Activated naive CD4-positive, alpha-beta T cell treated with anti-CD3 and anti-CD28 coated beads, Interleukin-2, amount 10 ng/mL, durations not matched to agents 7 days and 5 days (primary cell): ENCODE measurements around the gene ZNF710.
"Not testable (repeated sequence)": the region's sequence is repeated elsewhere in the genome, so short reads cannot be mapped to it uniquely, and the experiment has no call there.

Source experiments
- CTCF ChIA-PET: fragments of 350-600 bp; sonication (Branson Sonifier 250); formaldehyde crosslinking; loops from one replicate; lab custom pipeline; 2021; ENCODE audit warnings: antibody characterized with exemption; lab: Charles Lee
- DNase-seq: peaks from one replicate; pipeline ENCODE4 v3.0.0-alpha.2; 2020
- H3K27ac Mint-ChIP-seq: one replicate; pipeline ENCODE4 v1.8.0; 2021; ENCODE audit warnings: mild to moderate bottlenecking, moderate library complexity, mixed read lengths
- H3K27me3 Mint-ChIP-seq: one replicate; pipeline ENCODE4 v1.8.0; 2021; ENCODE audit warnings: mild to moderate bottlenecking, mixed read lengths
- H3K36me3 Mint-ChIP-seq: one replicate; pipeline ENCODE4 v1.8.0; 2021; ENCODE audit warnings: mixed read lengths
- H3K4me1 Mint-ChIP-seq: one replicate; pipeline ENCODE4 v1.8.0; 2021; ENCODE audit warnings: mixed read lengths
- H3K4me3 Mint-ChIP-seq: one replicate; pipeline ENCODE4 v1.8.0; 2021; ENCODE audit warnings: mild to moderate bottlenecking, moderate library complexity, mixed read lengths
- H3K9me3 Mint-ChIP-seq: one replicate; pipeline ENCODE4 v1.8.0; 2021; ENCODE audit warnings: mixed read lengths

Gene ZNF710

GRCh38 chr15:90058308-90058707, 57.2 kb downstream of the ZNF710 start:
- H3K36me3 Mint-ChIP-seq: peaks cover 3% of the 10 kb centered on the region
- DNase-seq: no peak
- H3K4me3 Mint-ChIP-seq: no peak overlapping the region
- no peaks in the 10 kb centered on the region for H3K9me3 Mint-ChIP-seq
- H3K27ac Mint-ChIP-seq: no peak overlapping the region
- peaks cover 46% of the 10 kb centered on the region for H3K4me1 Mint-ChIP-seq
- H3K27me3 Mint-ChIP-seq: no peaks in the 10 kb centered on the region
- CTCF ChIA-PET: no interaction called here

GRCh38 chr15:90058775-90059174, 57.7 kb downstream of the ZNF710 start:
- H3K9me3 Mint-ChIP-seq: no peaks in the 10 kb centered on the region
- CTCF ChIA-PET: no interaction called here
- no peak for DNase-seq
- peaks cover 49% of the 10 kb centered on the region for H3K4me1 Mint-ChIP-seq
- H3K36me3 Mint-ChIP-seq: peaks cover 3% of the 10 kb centered on the region
- no peaks in the 10 kb centered on the region for H3K27me3 Mint-ChIP-seq
- H3K27ac Mint-ChIP-seq: peak overlapping the region; percentile 88
- no peak overlapping the region for H3K4me3 Mint-ChIP-seq

GRCh38 chr15:90059208-90059985, 58.3 kb downstream of the ZNF710 start:
- Mint-ChIP-seq H3K4me1 (peaks cover 52% of the 10 kb centered on the region), H3K36me3 (peaks cover 3% of the 10 kb centered on the region)

GRCh38 chr15:90060797-90061196, 59.7 kb downstream of the ZNF710 start:
- H3K36me3 Mint-ChIP-seq: peaks cover 3% of the 10 kb centered on the region
- peak overlapping the region; percentile 67 for H3K27ac Mint-ChIP-seq
- H3K27me3 Mint-ChIP-seq: no peaks in the 10 kb centered on the region
- H3K9me3 Mint-ChIP-seq: no peaks in the 10 kb centered on the region
- H3K4me3 Mint-ChIP-seq: no peak overlapping the region
- CTCF ChIA-PET: interaction anchor here (1.1 kb wide), 1 partner anchor 10 kb away, joined by 5 read pairs; no protein-coding TSS in a partner anchor
- DNase-seq: no peak
- peaks cover 50% of the 10 kb centered on the region for H3K4me1 Mint-ChIP-seq

More at GRCh38 chr15:90059208-90059985, 58.3 kb downstream of the ZNF710 start:
- H3K9me3 Mint-ChIP-seq: no peaks in the 10 kb centered on the region
- peak overlapping the region; percentile 88 for H3K27ac Mint-ChIP-seq
- H3K27me3 Mint-ChIP-seq: no peaks in the 10 kb centered on the region
- CTCF ChIA-PET: interaction anchor here (0.8 to 1.0 kb wide), 2 partner anchors 27 to 43 kb away, joined by 3 to 4 read pairs; no protein-coding TSS in a partner anchor
- no peak overlapping the region for H3K4me3 Mint-ChIP-seq
- peak; percentile 81 for DNase-seq

DNA sequence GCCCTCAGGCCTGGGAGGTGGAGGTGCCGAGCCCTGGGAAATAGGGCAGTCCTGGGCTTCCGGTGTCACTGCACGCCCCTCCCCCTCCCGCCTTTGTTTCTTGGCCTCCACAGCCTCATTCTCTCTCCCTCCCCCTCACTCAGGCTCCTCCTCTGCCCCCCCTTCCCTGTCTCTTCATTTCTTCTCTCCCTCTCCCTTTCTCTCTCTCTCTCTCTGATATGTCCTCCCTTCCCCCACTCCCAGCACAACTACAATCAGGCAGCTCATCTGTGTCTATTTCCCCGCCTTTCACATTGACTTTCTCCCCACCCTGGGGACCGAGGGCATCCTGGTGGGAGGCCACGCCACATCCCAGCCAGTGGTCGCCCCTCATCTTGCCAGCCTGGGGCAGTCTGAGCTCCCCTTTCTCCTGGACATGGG, 60.9 kb downstream of the ZNF710 start:
- H3K9me3 Mint-ChIP-seq: no peaks in the 10 kb centered on the region
- H3K4me3 Mint-ChIP-seq: no peak overlapping the region
- H3K4me1 Mint-ChIP-seq: peaks cover 49% of the 10 kb centered on the region
- no peaks in the 10 kb centered on the region for H3K27me3 Mint-ChIP-seq
- H3K27ac Mint-ChIP-seq: no peak overlapping the region
- CTCF ChIA-PET: interaction anchor here (0.6 kb wide), 1 partner anchor 628 kb away, joined by 3 read pairs; no protein-coding TSS in a partner anchor
- H3K36me3 Mint-ChIP-seq: peaks cover 3% of the 10 kb centered on the region
- peak; percentile 47 for DNase-seq

- CTCF ChIA-PET: interaction anchor here (0.6 kb wide), 1 partner anchor 628 kb away, joined by 3 read pairs; no protein-coding TSS in a partner anchor
- no peak for DNase-seq
- Mint-ChIP-seq H3K4me3 (no peak overlapping the region), H3K9me3 (no peaks in the 10 kb centered on the region), H3K4me1 (peaks cover 47% of the 10 kb centered on the region), H3K27ac (peak overlapping the region; percentile 55), H3K27me3 (no peaks in the 10 kb centered on the region), H3K36me3 (peaks cover 3% of the 10 kb centered on the region)
Measured at GRCh38 chr15:90062462-90062932, 61.4 kb downstream of the ZNF710 start.

- CTCF ChIA-PET: no interaction called here
- no peak for DNase-seq
Measured at GRCh38 chr15:90062973-90063769, 62.0 kb downstream of the ZNF710 start.

GRCh38 chr15:90063770-90064247, 62.7 kb downstream of the ZNF710 start:
- CTCF ChIA-PET: no interaction called here
- DNase-seq: no peak
- H3K4me1 Mint-ChIP-seq: peaks cover 38% of the 10 kb centered on the region
- H3K4me3 Mint-ChIP-seq: no peak overlapping the region
- no peak overlapping the region for H3K27ac Mint-ChIP-seq
- no peaks in the 10 kb centered on the region for H3K9me3 Mint-ChIP-seq
- no peaks in the 10 kb centered on the region for H3K27me3 Mint-ChIP-seq
- peaks cover 9% of the 10 kb centered on the region for H3K36me3 Mint-ChIP-seq

More at GRCh38 chr15:90062973-90063769, 62.0 kb downstream of the ZNF710 start:
- H3K27me3 Mint-ChIP-seq: no peaks in the 10 kb centered on the region
- H3K4me3 Mint-ChIP-seq: no peak overlapping the region
- H3K27ac Mint-ChIP-seq: no peak overlapping the region
- no peaks in the 10 kb centered on the region for H3K9me3 Mint-ChIP-seq
- peaks cover 6% of the 10 kb centered on the region for H3K36me3 Mint-ChIP-seq
- peaks cover 44% of the 10 kb centered on the region for H3K4me1 Mint-ChIP-seq

DNA sequence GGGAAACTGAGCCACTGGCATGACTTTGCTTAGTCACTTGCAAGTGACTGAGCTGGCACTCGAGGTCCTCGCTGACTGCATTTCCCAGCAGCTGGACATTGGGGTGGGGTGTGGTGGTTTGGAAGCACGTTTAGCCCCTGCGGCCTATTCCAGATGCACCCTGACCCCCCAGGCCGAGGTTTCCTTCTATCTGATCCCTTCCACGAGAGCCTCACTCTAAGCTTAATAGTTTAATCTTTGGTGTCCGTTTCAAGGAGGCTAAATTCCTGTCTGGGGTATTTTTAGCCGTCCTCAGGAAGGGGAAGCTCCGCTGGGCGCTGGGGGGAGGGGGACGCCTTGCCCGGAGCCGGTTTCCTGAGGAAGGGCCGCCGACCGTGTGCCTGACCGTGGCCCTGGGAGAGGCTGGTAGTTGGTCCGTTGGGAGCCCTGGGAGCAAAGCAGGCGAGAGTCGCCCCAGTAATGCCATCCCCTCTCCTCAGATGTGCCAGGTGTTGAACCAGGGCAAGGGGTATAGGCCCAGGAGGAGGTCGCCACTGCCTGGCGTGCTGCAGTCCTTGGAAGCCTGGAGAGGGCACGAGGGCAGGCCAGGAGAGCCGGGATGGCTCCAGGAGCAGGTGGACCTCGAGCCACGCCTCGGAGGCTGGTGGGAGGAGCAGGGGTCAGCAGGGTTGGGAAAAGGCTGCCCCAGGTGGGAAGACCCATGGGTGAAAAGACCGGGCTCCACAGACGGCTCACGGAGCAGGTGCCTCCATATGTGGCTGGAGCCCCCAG, 64.0 kb downstream of the ZNF710 start:
- no peak overlapping the region for H3K4me3 Mint-ChIP-seq
- no peaks in the 10 kb centered on the region for H3K9me3 Mint-ChIP-seq
- DNase-seq: no peak
- CTCF ChIA-PET: no interaction called here
- peaks cover 28% of the 10 kb centered on the region for H3K4me1 Mint-ChIP-seq
- H3K36me3 Mint-ChIP-seq: peaks cover 16% of the 10 kb centered on the region
- H3K27me3 Mint-ChIP-seq: no peaks in the 10 kb centered on the region
- no peak overlapping the region for H3K27ac Mint-ChIP-seq

DNA sequence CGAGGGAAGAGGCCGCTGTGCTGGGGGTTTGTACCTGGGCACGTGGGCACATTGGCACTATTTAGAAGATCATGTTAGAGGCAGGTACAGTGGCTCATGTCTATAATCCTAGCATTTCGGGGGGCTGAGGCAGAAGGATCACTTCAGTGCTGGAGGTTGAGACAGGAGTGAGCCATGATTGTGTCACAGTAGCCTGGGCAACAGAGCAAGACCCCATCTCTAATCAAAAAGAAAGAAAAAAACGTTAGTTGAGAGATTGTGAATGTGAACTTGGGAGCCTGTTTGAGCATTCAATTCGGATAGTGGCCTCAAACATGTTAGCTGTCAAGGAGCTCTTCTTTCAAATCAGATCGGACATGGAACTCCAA, 64.5 kb downstream of the ZNF710 start:
- H3K9me3 Mint-ChIP-seq: no peaks in the 10 kb centered on the region
- no peak for DNase-seq
- no peak overlapping the region for H3K27ac Mint-ChIP-seq
- peaks cover 16% of the 10 kb centered on the region for H3K36me3 Mint-ChIP-seq
- CTCF ChIA-PET: no interaction called here
- H3K27me3 Mint-ChIP-seq: no peaks in the 10 kb centered on the region
- no peak overlapping the region for H3K4me3 Mint-ChIP-seq
- peaks cover 26% of the 10 kb centered on the region for H3K4me1 Mint-ChIP-seq

DNA sequence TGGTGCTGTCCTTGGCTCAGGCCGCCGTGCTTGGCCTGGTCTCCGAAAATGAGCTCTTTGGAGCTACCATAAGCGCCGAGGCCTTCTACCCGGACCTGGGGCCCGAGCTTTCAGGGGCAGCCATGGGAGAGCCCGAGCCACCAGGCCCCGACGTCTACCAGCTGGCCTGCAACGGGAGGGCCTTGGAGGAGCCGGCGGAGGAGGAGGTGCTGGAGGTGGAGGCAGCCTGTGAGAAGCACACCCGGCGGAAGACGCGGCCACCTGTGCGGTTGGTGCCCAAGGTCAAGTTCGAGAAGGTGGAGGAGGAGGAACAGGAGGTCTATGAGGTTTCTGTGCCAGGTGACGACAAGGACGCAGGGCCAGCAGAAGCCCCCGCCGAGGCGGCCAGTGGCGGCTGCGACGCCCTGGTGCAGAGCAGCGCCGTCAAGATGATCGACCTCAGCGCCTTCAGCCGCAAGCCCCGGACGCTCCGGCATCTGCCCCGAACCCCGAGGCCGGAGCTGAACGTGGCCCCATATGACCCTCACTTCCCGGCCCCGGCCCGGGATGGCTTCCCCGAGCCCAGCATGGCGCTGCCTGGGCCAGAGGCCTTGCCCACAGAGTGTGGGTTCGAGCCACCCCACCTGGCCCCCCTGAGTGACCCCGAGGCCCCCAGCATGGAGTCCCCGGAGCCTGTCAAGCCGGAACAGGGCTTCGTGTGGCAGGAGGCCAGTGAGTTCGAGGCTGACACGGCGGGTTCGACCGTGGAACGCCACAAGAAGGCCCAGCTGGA, 66.2 kb downstream of the ZNF710 start:
- Mint-ChIP-seq H3K27ac (no peak overlapping the region), H3K4me1 (peaks cover 19% of the 10 kb centered on the region), H3K36me3 (peaks cover 14% of the 10 kb centered on the region), H3K4me3 (no peak overlapping the region), H3K9me3 (no peaks in the 10 kb centered on the region), H3K27me3 (no peaks in the 10 kb centered on the region)
- DNase-seq: no peak
- CTCF ChIA-PET: no interaction called here

- no peak overlapping the region for H3K4me3 Mint-ChIP-seq
- no peak overlapping the region for H3K27ac Mint-ChIP-seq
- peaks cover 14% of the 10 kb centered on the region for H3K4me1 Mint-ChIP-seq
- H3K27me3 Mint-ChIP-seq: no peaks in the 10 kb centered on the region
- H3K36me3 Mint-ChIP-seq: peaks cover 14% of the 10 kb centered on the region
- DNase-seq: no peak
- CTCF ChIA-PET: no interaction called here
- no peaks in the 10 kb centered on the region for H3K9me3 Mint-ChIP-seq
Measured at GRCh38 chr15:90067953-90068606, 67.0 kb downstream of the ZNF710 start.

DNA sequence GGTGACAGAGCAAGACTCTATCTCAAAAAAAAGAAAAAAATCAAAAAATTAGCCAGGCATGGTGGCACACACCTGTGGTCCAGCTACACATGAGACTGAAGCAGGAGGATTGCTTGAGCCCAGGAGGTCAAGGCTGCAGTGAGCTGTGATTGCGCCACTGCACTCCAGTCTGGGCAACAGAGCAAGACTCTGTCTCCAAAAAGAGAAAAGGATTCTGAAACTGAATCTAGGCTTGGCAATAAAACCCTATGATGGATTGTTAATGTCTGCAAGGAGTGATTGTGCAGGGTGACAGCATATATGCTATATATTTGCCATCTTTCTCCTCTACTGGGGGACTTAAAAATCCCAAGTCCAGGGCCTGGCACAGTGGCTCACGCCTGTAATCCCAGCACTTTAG, 69.5 kb downstream of the ZNF710 start:
- peaks cover 16% of the 10 kb centered on the region for H3K36me3 Mint-ChIP-seq
- CTCF ChIA-PET: interaction anchor here (0.6 to 3.5 kb wide), 16 partner anchors 10 to 347 kb away, joined by 3 to 52 read pairs (median 4); no protein-coding TSS in a partner anchor
- not testable (repeated sequence) for H3K27me3 Mint-ChIP-seq, H3K27ac Mint-ChIP-seq, H3K4me3 Mint-ChIP-seq, H3K4me1 Mint-ChIP-seq, DNase-seq, H3K9me3 Mint-ChIP-seq
